Measurements from ENCODE around the gene AQR. TPM values are rescaled to one million over a fixed set of nuclear protein-coding genes. Genes with fewer than 3 reads are reported as not detected.

AQR gene
- total and polyA plus RNA-seq, 2 donors from 2014 or later: 14.2 to 30.9 TPM

DNA sequence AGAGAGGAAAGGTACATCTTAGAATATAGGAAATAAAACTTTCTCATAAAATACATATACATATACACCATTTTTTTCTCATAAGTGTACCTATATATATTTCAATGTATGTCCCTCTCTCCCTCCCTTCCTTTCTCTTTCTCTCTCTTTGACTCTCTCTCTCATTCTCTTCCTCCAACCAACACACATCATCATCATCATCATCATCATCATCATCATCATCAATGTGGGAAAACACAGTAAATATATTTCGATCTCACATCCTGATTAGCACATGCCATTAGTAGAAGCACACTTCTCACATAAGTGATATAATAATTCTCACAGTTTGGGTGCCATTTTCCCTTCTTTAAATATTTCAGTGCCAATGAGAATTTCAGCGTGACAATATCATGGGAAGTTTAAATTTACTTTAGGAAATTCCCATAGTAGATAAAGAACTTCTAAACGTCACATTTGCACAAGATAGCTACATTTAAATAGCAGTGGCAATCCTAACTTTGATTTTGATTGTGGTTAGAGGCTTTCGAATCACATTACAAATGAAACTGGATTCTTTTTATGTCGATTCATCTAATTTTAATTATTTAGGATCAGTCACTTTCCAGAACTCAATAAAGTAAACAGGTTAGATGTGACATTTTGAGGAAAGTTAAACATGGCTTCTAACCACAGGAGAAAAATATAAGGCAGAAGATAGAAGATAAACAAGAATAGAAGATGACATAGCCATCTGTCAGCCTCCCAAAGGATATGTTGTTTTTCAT lies 141.2 kb downstream of the AQR start:
- TF ChIP-seq, protein P1, sequence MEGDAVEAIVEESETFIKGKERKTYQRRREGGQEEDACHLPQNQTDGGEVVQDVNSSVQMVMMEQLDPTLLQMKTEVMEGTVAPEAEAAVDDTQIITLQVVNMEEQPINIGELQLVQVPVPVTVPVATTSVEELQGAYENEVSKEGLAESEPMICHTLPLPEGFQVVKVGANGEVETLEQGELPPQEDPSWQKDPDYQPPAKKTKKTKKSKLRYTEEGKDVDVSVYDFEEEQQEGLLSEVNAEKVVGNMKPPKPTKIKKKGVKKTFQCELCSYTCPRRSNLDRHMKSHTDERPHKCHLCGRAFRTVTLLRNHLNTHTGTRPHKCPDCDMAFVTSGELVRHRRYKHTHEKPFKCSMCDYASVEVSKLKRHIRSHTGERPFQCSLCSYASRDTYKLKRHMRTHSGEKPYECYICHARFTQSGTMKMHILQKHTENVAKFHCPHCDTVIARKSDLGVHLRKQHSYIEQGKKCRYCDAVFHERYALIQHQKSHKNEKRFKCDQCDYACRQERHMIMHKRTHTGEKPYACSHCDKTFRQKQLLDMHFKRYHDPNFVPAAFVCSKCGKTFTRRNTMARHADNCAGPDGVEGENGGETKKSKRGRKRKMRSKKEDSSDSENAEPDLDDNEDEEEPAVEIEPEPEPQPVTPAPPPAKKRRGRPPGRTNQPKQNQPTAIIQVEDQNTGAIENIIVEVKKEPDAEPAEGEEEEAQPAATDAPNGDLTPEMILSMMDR (IDR thresholded peaks at IDR 0.05; ENCODE audit: borderline replicate concordance, extremely low read depth, insufficient read depth): no peak
- Histone ChIP-seq H3K4me3 (ENCODE audit: low read length in 3 of 3) (no peak overlapping the region), H3K36me3 (ENCODE audit: control insufficient read depth in 2 of 3, insufficient read depth in 3 of 3, low read length in 3 of 3) (no peaks in the 10 kb centered on the region), H3K27ac (ENCODE audit: low read depth in 2 of 2, low read length in 2 of 2) (no peak overlapping the region), H3K27me3 (ENCODE audit: control insufficient read depth, insufficient read depth, low read length) (no peaks in the 10 kb centered on the region), H3K4me1 (ENCODE audit: control insufficient read depth in 2 of 3, insufficient read depth in 2 of 3, low read depth in 1 of 3, low read length in 3 of 3) (no peaks in the 10 kb centered on the region), H3K9me3 (ENCODE audit: control insufficient read depth in 2 of 3, insufficient read depth in 1 of 3, low read length in 3 of 3) (no peaks in the 10 kb centered on the region), H3K9ac (ENCODE audit: low read length in 3 of 3) (no peak overlapping the region)
- DNase-seq: no peak
- intact Hi-C loops (cut with DNase I): no loop called here
- no peak for FAIRE-seq

DNA sequence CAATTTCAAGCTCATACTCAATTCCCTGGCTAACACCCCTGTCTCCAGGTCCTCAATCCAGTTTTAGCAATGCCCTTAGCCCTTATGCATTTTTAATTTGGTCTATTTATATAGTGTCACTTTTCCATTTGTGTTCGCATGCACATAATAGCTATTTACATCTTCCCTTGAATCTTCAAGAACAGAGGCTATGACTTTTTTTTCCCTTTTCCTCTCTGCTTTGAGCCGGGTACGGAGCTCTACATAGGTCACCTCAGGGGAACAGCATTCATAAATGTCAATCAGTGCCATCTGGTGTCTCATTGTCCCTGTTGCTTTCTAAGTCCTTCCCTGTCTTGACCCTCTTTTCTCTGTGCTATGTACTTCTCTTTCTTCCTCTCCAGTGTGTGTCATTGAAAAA lies 147.7 kb downstream of the AQR start:
- DNase-seq (no peak), FAIRE-seq (no peak)
- Histone ChIP-seq H3K9me3 (ENCODE audit: control insufficient read depth in 2 of 3, insufficient read depth in 1 of 3, low read length in 3 of 3) (no peaks in the 10 kb centered on the region), H3K9ac (ENCODE audit: low read length in 3 of 3) (no peak overlapping the region), H3K4me1 (ENCODE audit: control insufficient read depth in 2 of 3, insufficient read depth in 2 of 3, low read depth in 1 of 3, low read length in 3 of 3) (no peaks in the 10 kb centered on the region), H3K36me3 (ENCODE audit: control insufficient read depth in 2 of 3, insufficient read depth in 3 of 3, low read length in 3 of 3) (no peaks in the 10 kb centered on the region), H3K4me3 (ENCODE audit: low read length in 3 of 3) (no peak overlapping the region), H3K27me3 (ENCODE audit: control insufficient read depth, insufficient read depth, low read length) (no peaks in the 10 kb centered on the region), H3K27ac (ENCODE audit: low read depth in 2 of 2, low read length in 2 of 2) (no peak overlapping the region)
- TF ChIP-seq, protein P1 (IDR thresholded peaks at IDR 0.05; ENCODE audit: borderline replicate concordance, extremely low read depth, insufficient read depth): no peak
- intact Hi-C loops (cut with DNase I): no loop called here

GRCh38 chr15:34820110-34820509 lies 149.4 kb downstream of the AQR start:
- TF ChIP-seq, protein P1 (IDR thresholded peaks at IDR 0.05; ENCODE audit: borderline replicate concordance, extremely low read depth, insufficient read depth): no peak
- H3K27me3 ChIP-seq (ENCODE audit: control insufficient read depth, insufficient read depth, low read length): no peaks in the 10 kb centered on the region
- intact Hi-C loops (cut with DNase I): no loop called here

More at GRCh38 chr15:34820110-34820509, 149.4 kb downstream of the AQR start:
- DNase-seq (no peak), FAIRE-seq (no peak)
- Histone ChIP-seq H3K9ac (ENCODE audit: low read length in 3 of 3) (no peak overlapping the region), H3K4me3 (ENCODE audit: low read length in 3 of 3) (no peak overlapping the region), H3K4me1 (ENCODE audit: control insufficient read depth in 2 of 3, insufficient read depth in 2 of 3, low read depth in 1 of 3, low read length in 3 of 3) (no peaks in the 10 kb centered on the region), H3K27ac (ENCODE audit: low read depth in 2 of 2, low read length in 2 of 2) (no peak overlapping the region), H3K9me3 (ENCODE audit: control insufficient read depth in 2 of 3, insufficient read depth in 1 of 3, low read length in 3 of 3) (no peaks in the 10 kb centered on the region), H3K36me3 (ENCODE audit: control insufficient read depth in 2 of 3, insufficient read depth in 3 of 3, low read length in 3 of 3) (no peaks in the 10 kb centered on the region)

Data from kidney (tissue), 14 donors.